ENCODE data around the gene GLIS1. TPM values are rescaled to one million over a fixed set of nuclear protein-coding genes. Genes with fewer than 3 reads are reported as not detected.

Gene GLIS1
- total and polyA plus RNA-seq, 8 donors: 0.20 to 4.8 (median 0.55) TPM; not detected in 1

GRCh38 chr1:53657891-53658396 is 81.0 kb downstream of the GLIS1 start:
- H3K4me1 ChIP-seq: no peaks in the 10 kb centered on the region
- peaks cover 0 to 7% (median 0%) of the 10 kb centered on the region in 3 donors for H3K27me3 ChIP-seq
- H3K27ac ChIP-seq: no peak overlapping the region
- H3K9me3 ChIP-seq: no peaks in the 10 kb centered on the region
- TF ChIP-seq POLR2AphosphoS5 (IDR thresholded peaks at IDR 0.05) (no peak), CTCF (IDR thresholded peaks at IDR 0.05) (no peak), POLR2A (IDR thresholded peaks at IDR 0.05) (no peak), EP300 (IDR thresholded peaks at IDR 0.05) (no peak)
- DNase-seq: no peak
- no peaks in the 10 kb centered on the region for H3K36me3 ChIP-seq
- intact Hi-C loops (cut with DNase I; ENCODE audit: low total_unique reads): no loop called here
- no peak overlapping the region for H3K4me3 ChIP-seq
- WGBS, 5 donors: 82 to 100% (median 95%) methylated on average over 1 of the region's 1 CpG

GRCh38 chr1:53657531-53657805 is 81.5 kb downstream of the GLIS1 start:
- Histone ChIP-seq H3K9me3 (no peaks in the 10 kb centered on the region), H3K27me3 (peaks cover 0 to 7% (median 0%) of the 10 kb centered on the region in 3 donors), H3K36me3 (no peaks in the 10 kb centered on the region), H3K4me3 (no peak overlapping the region), H3K27ac (no peak overlapping the region), H3K4me1 (no peaks in the 10 kb centered on the region)
- 19 to 100% (median 32%) methylated on average over 1 to 4 of the region's 4 CpGs for WGBS, 5 donors
- TF ChIP-seq CTCF (IDR thresholded peaks at IDR 0.05) (no peak), POLR2A (IDR thresholded peaks at IDR 0.05) (no peak), EP300 (IDR thresholded peaks at IDR 0.05) (no peak), POLR2AphosphoS5 (IDR thresholded peaks at IDR 0.05) (no peak)
- no peak for DNase-seq
- intact Hi-C loops (cut with DNase I; ENCODE audit: low total_unique reads): no loop called here

GRCh38 chr1:53656747-53657530 is 82.0 kb downstream of the GLIS1 start:
- no peak for DNase-seq
- Histone ChIP-seq H3K9me3 (no peaks in the 10 kb centered on the region), H3K4me1 (no peaks in the 10 kb centered on the region), H3K27ac (no peak overlapping the region), H3K36me3 (no peaks in the 10 kb centered on the region), H3K27me3 (peaks cover 0 to 7% (median 0%) of the 10 kb centered on the region in 3 donors), H3K4me3 (no peak overlapping the region)
- intact Hi-C loops (cut with DNase I; ENCODE audit: low total_unique reads): no loop called here
- 81 to 86% (median 83%) methylated on average over 9 to 11 of the region's 11 CpGs for WGBS, 5 donors
- TF ChIP-seq POLR2AphosphoS5 (IDR thresholded peaks at IDR 0.05) (no peak), POLR2A (IDR thresholded peaks at IDR 0.05) (no peak), CTCF (IDR thresholded peaks at IDR 0.05) (no peak), EP300 (IDR thresholded peaks at IDR 0.05) (no peak)

- intact Hi-C loops (cut with DNase I; ENCODE audit: low total_unique reads): no loop called here
- H3K36me3 ChIP-seq: no peaks in the 10 kb centered on the region
- peak in 1 of 2 donors; percentile 22 for DNase-seq
- H3K9me3 ChIP-seq: no peaks in the 10 kb centered on the region
- H3K27ac ChIP-seq: no peak overlapping the region
- no peak for TF ChIP-seq POLR2AphosphoS5 (IDR thresholded peaks at IDR 0.05)
- TF ChIP-seq CTCF (IDR thresholded peaks at IDR 0.05): no peak
- no peak for TF ChIP-seq POLR2A (IDR thresholded peaks at IDR 0.05)
- TF ChIP-seq EP300 (IDR thresholded peaks at IDR 0.05): no peak
- WGBS, 5 donors: 35 to 44% (median 42%) methylated on average over 10 of the region's 10 CpGs
- H3K4me1 ChIP-seq: no peaks in the 10 kb centered on the region
- no peak overlapping the region for H3K4me3 ChIP-seq
- H3K27me3 ChIP-seq: peaks cover 0 to 7% (median 0%) of the 10 kb centered on the region in 3 donors
Measured at GRCh38 chr1:53655931-53656746, 82.8 kb downstream of the GLIS1 start.

Measured in stomach (tissue), 9 donors.